Measurements from ENCODE around the gene IKBKG.
"Not testable (repeated sequence)": the region's sequence is repeated elsewhere in the genome, so short reads cannot be mapped to it uniquely, and the experiment has no call there.

IKBKG gene

DNA sequence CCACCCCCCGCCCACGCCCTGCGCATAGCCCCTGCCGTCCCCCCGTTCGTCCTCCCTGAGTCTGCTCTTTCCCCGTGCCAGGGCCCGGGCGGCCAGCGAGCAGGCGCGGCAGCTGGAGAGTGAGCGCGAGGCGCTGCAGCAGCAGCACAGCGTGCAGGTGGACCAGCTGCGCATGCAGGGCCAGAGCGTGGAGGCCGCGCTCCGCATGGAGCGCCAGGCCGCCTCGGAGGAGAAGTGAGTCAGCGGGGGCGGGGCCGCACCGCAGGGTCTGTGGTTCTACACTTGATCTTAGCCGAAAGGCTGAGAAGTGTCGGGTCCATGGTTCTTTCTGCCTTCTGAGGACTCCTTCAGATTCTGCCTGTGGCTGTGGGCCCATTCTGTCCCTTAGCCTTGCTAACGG lies 12.9 kb downstream of the IKBKG start:
- not testable (repeated sequence) for DNase-seq

DNA sequence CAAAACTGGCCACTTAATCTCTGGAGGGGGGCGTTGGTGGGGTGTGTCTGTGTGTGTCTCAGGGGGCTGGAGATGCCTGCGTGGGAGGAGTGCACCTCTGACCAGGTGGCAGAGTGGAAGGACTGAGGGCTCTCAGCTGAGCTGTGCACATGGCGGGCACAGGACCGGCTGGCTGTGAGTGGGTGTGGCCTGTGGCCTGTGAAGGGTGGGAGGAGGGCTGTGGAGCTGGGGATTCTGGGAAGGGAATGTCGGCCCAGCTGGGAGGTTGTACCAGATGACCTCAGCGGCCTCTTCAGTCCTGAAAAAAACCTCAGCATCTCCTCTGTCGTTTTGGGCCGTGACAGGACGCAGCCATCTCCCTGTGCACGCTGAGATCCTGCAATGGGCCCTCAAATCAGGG lies 14.9 kb downstream of the IKBKG start:
- not testable (repeated sequence) for DNase-seq

DNA sequence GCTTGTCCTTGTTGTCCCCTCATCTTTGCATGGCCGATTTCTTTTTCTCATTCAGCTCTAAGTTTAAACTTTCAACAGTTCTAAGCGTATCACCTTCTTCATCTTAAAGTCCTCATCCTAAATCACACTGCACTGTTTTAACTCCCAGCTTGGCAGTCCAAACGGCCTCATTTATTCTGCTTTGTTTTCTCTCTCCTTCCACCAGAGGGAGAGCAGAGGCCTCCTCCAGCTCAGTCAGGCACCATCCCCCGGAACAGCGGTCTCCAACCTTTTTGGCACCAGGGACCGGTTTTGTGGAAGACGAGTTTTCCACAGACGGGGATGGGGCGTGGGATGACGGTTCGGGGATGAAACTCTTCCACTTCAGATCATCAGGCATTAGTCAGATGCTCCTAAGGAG lies 22.9 kb downstream of the IKBKG start:
- not testable (repeated sequence) for DNase-seq

DNA sequence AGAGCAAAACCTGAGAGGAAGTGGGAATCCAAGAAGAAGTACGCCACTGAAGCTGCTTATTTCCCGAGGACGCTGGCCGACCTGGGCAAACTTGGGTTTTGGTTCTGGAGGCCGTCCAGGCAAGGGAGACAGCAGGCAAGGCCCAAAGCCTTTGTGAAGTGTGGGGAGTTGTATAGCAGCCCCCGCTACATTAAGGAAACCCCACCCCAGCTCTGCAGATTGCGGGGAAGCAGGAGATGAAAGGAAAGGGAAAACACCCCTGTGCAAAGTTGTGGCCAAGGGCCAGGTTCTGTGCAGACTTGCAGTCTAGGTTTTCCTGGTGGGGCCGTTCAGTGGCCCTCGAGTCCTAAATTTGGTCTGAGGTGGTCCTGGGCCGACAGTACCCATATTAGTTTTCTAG lies 25.6 kb downstream of the IKBKG start:
- DNase-seq = not testable (repeated sequence)

DNA sequence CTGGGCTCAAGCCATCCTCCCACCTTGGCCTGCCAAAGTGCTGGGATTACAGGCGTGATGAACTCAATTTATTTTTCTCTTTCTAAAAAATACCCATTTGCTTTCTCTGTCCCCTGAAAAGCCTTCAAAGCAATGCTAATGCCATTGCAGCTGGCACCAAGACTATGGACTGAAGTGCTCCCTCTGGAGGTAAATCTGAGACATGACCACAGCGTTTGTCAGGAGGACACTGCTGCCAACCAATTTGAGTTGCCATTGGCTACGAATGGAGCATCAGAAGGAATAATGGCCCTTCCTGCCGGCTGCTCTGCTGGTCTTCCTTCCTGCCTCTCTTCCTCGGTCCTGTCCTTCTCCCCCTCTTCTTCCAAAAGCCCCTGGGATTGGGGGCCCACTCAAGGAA lies 27.7 kb downstream of the IKBKG start:
- DNase-seq = not testable (repeated sequence)

DNA sequence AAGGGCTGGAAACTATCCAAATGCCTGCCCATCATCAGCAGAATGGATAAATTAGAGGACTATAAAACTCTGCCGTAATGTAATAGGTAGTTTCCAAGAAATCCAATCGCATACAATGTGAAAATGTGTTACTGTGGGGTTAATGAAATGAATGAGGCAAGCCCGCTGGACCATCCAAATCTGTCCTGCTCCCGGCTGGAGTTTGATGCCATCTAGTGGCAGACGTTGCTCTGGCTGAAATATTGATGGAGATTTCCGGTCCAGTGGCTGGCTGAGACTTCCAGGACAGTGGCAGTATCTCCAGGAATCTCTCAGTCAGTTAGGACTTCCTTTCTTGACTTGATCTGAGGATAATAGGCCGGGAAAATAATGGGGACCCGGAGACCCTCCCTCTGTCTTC lies 35.6 kb downstream of the IKBKG start:
- not testable (repeated sequence) for DNase-seq

DNA sequence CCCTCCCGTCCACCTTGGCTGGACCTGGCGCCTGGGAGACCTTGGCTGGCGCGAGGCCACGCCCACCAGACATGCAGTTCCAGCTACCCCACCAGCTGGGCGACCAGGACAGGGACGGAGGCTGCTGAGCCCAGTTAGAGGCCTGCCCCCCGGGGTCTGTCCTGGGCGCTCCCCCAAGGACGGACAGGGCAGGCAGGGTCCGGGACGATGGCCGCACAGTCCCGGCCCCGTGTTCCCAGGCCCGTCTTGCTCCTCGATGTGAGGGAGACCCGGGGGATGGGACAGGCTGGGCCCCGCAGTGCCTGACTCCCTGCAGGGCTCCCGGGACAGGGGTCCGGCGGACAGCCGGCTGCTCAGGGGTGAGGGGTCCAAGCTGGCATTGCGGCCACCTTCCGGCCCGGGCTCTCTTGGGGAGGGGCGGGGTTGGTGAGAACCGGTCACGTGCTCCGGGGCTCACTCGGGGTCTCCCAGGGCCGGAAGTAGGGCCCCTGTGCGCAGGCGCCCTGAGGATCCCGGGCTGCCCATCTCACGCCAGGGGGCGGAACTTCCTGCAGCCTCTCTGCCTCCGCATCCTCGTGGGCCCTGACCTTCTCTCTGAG lies 37.3 kb downstream of the IKBKG start, which contains the start of gene CTAG1A:
Gene CTAG1A (plus strand): TSS at position 549 of the 599 bp plus-strand sequence. CDS start 74 bp downstream, outside the sequence.
- not testable (repeated sequence) for DNase-seq

DNA sequence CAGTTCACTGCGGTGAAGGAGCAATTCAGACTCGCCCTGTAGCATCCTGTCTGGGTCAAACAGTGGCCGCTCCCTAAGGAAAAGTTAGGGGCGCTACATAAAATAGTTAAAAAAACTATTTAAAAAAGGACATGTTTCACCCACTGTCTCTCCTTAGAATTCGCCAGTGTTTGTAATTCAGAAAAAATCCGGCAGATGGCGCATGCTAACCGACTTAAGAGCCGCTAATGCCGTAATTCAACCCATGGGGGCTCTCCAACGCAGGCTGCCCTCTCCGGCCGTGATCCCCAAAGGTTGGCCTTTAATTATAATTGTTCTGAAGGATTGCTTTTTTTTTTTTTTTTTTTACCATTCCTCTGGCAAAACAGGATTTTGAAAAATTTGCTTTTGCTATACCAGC lies 43.0 kb downstream of the IKBKG start:
- DNase-seq = not testable (repeated sequence)

DNA sequence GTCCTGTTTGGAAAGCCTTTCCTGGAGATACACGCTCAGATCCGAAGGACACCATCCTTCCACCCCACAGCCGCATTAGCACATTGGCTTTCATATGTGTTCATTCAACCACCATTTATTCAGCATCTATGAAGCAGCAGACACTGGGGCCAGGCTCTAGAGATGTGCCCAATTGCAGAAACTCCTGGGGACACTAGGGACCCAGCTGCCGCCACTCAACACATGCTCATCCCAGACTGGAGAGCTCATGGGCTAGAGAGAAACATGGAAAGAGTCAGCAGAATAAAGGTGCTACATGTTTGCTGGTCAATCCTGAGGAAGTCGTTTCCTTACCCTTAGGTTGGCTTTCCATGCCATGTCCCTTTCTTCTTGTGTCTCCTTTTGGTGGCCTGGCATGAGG lies 45.1 kb downstream of the IKBKG start:
- no peak for DNase-seq

DNA sequence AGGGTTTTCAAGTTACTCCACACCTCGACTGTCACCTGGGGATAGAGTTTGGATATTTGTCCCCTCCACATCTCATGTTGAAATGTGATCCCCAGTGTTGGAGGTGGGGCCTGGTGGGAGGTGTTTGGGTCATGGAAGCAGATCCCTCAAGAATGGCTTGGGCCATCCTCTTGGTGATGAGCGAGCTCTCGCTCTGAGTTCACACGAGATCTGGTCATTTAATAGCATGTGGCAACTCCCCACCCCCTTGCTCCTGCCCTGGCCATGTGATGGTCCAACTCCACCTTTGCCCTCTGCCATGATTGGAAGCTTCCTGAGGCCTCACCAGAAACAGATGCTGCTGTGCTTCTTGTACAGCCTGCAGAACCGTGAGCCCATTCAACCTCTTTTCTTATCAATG lies 45.8 kb downstream of the IKBKG start:
- no peak for DNase-seq

DNA sequence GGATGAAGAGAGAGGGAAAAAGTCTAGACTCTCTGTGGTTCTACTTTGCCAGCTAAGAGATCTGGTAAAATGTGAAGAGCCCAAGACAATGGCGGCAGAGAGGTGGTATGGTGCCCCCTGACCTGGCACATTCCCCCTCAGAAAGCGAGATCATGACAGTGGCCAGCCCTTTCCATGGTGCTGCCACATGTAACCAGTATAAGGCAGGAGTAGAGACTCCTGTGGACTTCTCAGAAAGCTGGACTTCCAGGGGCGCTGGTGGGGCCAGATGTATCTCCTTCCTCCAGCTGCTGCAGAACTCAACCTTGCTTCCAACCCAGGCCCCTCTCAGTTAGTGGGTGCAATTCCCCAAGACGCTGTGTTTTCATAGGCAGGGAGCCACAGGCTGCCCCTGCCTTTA lies 47.1 kb downstream of the IKBKG start:
- DNase-seq = no peak

DNA sequence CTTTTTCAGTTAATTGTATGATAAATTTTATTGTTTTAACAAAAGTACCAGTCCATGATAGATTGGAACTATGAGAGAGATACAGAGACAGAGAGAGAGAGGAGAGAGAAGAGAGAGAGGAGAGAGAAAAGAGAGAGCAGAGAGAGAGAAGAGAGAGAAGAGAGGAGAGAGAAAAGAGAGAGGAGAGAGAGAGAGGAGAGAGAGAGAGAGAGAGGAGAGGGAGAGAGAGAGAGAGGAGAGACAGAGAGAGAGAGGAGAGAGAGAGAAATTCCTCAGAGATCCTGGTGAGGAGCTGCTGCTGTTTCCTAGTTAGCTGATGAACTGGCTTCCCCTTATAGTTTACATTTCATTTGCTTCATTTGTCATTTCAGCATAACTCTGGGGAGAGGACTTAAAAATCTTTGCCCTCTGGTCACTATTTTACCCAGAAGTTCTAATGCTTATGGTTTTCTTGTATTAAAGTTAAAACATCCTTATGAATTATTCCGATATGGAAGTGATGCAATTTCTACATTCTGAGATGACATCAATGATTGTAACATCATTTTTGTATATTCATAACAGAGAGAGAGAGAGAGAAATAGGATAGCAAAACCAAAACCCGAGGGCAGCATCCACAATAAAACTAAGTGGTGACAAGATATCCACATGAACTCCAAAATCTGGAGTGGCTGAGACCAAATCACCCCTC lies 48.3 kb downstream of the IKBKG start:
- DNase-seq = no peak

DNA sequence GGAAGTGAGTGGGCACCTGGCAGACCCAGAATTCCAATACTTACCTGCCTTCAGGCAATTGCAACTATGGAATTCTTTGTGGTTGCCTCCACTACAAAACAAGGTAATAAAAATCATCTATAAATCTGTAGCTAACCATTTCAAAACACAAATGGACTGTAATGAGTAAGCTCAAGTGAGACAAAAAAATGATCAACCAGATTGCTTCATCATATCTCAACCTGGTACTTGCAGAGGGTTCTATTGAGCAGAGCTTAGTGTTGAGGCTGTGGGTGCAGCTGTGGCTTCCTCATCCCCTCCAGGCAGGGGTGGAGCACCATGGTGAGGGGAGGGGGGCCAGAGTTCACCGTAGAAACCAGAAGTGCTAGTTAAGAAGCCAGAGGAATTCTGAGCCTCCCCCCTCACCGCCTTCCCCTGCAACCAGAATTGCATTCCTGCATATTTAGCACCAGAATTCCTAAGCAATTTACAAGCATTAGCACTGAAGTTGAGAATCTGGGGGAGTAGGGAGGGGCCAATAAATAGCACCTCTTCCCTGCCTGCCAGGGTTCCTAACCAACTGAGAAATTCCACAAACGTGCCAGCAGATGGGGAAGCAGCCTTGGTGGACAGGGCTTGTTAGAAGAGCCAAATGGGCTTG lies 49.0 kb downstream of the IKBKG start:
- DNase-seq = no peak

DNA sequence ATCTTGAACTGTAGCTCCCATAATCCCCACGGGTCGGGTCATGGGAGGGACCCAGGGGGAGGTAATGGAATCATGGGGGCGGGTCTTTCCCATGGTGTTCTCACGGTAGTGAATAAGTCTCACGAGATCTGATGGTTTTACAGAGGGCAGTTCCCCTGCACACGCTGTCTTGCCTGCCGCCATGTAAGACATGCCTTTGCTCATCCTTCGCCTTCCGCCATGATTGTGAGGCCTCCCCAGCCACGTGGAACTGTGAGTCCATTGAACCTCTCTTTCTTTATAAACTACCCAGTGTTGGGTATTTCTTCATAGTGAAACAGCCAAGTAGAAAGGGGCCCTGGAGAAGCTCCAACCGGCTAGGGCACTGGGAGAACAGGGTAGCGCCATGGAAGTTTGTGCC lies 49.8 kb downstream of the IKBKG start:
- no peak for DNase-seq

DNA sequence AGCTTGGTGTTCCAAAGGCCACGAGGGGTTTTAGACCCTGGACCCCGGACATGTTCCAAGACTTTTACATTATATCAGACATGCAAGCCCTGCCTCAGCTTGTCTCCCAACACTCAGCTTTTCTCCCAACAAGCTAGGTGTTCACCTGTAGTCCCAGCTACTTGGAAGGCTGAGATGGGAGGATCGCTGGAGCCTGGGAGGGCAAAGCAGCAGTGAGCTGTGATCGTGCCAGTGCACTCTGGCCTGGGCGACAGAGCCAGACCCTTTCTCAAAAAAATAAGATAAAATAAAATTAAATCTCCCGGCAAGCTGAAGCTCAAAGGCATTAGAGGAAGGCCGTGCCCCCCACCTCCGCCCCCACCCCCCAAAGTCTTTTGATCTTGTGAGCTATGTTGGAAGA lies 51.2 kb downstream of the IKBKG start:
- no peak for DNase-seq

DNA sequence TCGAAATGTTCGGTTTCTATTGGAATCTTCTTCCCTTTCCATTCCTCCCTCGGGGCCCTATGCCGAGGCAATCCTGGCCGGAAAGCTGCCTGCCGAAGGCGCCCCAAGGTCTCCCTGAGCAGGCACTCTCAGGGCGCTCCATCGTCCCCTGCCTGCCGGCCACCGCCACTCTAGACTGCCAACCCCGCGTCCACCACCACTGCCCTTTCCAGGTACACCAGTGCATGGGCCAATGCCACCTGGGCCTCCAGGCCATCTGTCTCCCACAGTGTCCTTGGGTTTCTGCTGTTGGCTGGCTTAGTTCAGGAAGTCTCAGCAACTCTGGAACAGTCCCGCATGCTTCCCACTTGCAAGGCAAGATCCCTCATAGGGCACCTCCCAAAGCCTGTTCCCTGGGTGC lies 52.1 kb downstream of the IKBKG start:
- no peak for DNase-seq

DNA sequence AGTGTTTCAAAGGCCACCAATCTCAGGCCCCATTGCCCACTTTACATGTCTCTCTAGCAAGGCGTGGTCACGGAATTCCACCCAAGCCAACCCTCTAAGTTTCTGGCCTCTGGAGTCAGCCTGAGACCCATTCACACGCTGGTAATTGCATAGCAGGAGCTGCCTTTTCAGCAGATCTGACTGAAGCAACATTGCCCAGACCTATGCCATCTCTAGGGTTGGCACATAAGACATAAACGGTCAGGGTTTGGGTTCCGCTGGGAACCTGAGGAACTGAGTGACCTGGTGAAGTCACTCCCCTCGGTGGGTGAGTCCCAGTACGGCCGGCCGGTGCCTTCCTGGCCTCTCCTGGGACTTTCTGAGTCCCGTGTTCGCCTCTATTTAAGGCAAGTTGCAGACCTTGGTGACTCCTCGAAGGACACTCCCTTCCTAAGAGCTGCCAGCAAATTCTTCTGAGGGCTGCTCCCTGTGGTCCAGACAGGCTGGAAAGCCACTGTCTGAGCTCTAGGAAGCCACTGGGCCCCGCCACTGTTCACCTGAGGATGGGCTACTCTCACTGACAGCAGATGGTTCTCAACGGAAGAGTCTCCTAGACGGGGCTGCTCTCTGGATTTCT lies 53.4 kb downstream of the IKBKG start:
- no peak for DNase-seq

DNA sequence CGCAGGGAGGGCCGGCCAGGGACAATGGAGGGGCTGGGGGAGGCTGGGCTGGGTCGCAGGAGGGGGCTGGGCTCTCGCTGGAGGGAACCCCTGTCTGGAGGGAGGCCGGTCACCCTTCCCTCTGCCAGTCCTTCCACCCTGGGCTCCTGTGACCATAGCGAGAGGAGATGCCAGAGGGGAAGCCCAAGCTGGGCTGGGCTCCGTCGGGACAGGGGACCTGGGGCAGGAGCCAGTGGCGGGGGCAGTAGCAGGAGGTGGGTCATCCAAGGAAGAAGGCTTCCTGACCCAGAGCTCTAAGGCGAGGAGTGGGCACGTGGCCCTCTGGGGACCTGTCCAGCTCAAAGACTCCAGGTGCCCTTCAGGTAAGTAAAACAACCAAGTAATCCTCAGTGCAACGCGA lies 54.8 kb downstream of the IKBKG start:
- no peak for DNase-seq

DNA sequence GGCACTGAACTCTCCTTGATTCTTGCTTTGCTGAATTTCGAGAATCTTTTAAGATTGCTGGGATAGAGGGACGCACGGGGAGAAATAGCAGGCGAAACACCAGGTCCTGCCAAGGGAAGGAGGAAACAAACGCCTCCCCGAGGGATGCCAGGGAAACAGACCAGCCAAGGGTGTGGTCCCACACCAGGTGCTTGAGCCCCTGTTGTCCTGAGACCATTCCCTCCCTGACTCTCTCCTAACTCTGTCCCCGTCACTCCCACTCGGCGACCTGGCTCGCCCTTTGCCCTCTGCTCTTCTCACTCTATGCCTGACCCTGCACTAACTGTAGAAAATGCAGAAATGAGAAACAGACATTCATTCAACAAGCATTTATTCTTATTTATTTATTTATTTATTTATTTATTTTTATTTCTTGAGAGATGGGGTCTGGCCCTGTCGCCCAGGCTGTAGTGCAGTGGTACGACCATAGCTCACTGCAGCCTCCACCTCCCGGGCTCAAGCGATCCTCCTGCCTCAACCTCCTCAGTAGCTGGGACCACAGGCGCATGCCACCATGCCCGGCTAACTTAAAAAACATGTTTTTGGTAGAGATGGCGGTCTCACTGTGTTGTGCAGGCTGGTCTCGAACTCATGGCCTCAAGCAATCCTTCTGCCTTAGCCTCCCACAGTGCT lies 55.5 kb downstream of the IKBKG start:
- no peak for DNase-seq

DNA sequence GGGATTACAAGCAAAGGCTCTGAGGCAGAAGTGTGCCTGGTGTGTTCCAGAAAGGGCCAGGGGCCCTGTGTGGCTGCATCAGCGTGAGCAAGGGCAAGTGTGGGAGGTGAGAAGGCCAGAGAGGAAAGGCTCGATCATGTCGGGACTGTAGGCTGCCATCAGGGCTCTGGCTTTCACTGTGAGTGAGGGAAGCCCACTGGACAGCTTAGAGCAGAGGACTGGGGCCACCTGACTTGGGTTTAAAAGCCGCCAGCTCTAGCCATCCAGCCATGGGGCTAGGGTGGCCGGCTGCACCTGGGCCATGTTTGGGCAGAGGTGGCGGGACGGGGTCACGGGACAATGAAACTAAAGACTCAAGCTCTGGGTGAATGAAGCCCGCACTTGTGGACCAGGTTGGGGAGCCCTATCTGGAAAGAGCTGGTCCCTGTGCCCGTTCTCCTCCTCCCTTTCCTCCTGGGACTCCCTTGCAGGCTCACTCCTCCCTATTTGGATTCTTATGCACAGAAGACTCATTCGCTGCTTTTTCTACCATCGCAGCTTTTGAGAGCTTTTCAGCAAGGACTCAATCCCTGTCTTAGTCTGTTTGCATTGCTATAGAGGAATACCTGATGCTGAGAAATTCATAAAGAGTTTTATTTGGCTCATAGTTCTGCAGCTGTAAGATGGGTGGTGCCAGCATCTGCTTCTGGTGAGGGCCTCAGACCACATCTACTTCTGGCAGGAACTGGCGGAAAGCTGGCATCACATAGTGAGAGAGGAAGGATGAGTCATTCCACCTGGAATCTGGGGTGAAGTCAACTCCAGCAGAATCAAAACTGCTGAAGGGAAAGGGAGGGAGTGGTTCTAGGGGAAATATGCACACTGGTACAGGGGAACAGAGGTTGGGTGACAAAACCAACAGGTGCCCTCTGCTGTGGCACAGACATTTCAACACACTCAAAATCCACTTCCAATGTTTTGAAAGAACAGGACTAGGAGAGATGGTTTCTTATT lies 56.3 kb downstream of the IKBKG start:
- no peak for DNase-seq

DNA sequence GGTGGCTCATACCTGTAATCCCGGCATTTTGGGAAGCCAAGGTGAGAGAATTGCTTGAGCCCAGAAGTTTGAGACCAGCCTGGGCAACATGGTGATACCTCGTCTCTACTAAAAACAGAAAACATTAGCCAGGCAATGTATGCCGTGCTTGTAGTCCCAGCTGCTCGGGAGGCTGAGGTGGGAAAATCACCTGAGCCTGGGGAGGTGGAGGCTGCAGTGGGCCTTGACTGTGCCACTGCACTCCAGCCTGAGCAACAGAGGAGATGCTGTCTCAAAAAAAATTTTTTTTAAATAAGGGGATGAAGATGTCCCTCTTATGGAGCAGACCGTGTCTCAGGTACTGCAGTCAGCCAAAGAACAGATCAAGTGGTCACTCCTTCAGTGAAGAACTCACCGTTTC lies 58.1 kb downstream of the IKBKG start:
- DNase-seq = no peak

DNA sequence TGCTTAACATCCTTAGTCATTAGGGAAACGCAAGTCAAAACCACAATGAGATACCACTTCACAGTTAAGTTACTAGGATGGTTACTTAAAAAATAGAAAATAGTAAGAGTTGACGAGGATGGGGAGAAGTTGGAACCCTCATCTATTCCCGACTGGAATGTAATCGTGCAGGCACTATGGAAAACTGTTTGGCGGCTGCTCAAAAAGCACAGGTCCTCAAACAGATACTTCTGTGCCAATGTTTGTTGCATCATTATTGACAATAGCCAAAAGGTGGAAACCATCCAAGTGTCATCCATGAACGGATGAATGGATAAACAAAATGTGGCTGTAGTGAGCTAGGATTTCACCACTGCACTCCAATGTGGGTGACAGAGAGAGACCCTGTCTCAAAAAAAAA lies 60.0 kb downstream of the IKBKG start:
- no peak for DNase-seq

All from activated gamma-delta T cell (primary cell).